Large intestine (tissue), 3 donors: ENCODE results near the gene C4B. TPM values are rescaled to one million over a fixed set of nuclear protein-coding genes. Genes with fewer than 3 reads are reported as not detected.
"Not testable (repeated sequence)": the region's sequence is repeated elsewhere in the genome, so short reads cannot be mapped to it uniquely, and the experiment has no call there.

Experiments
- DNase-seq, 2 donors: peaks; one replicate each; pipeline versions ENCODE4 v3.0.0 to v3.0.0-alpha.2; 2013
- H3K27ac ChIP-seq: one replicate; pipeline ENCODE4 v1.5.1; 2013; ENCODE audit warnings: low read length
- H3K27me3 ChIP-seq: 2 replicates; pipeline ENCODE4 v1.6.1; 2013; ENCODE audit warnings: low read length; ENCODE audit not compliant: control insufficient read depth, insufficient read depth
- H3K36me3 ChIP-seq: 2 replicates; pipeline ENCODE4 v1.6.1; 2013; ENCODE audit warnings: low read length; ENCODE audit not compliant: control insufficient read depth, insufficient read depth
- H3K4me1 ChIP-seq: one replicate; pipeline ENCODE4 v1.6.1; 2013; ENCODE audit warnings: low read length; ENCODE audit not compliant: control insufficient read depth, insufficient read depth
- H3K4me3 ChIP-seq: one replicate; pipeline ENCODE4 v1.5.1; 2013; ENCODE audit warnings: low read length
- H3K9me3 ChIP-seq: one replicate; pipeline ENCODE4 v1.6.1; 2013; ENCODE audit warnings: mild to moderate bottlenecking, low read depth, low read length, moderate library complexity; ENCODE audit not compliant: control insufficient read depth
- WGBS: methylation state at CpG from one replicate; pipeline ENCODE4 v1.1.5; 2013; ENCODE audit warnings: low lambda C conversion rate; ENCODE audit not compliant: insufficient coverage; 5-methylcytosine and 5-hydroxymethylcytosine counted together
- polyA plus RNA-seq: library from polyadenylated mRNA; unstranded; fragments of 120-200 nt; gene quantifications from one replicate; pipeline ENCODE4 v1.2.1, GENCODE V29; 2013

C4B gene
- polyA plus RNA-seq, 1 donor = 91.2 TPM

DNA sequence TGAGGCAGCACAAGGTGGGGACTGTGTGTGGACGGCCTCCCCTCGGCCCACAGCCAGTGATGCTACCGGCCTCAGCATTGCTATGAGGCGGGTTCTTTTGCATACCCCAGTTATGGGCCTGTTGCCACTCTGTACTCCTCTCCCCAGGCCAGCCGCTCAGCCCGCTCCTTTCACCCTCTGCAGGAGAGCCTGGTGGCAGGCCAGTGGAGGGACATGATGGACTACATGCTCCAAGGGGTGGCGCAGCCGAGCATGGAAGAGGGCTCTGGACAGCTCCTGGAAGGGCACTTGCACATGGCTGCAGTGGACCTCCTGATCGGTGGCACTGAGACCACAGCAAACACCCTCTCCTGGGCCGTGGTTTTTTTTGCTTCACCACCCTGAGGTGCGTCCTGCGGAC, 7.5 kb upstream of the C4B start:
- H3K9me3 ChIP-seq, H3K36me3 ChIP-seq, H3K27ac ChIP-seq, H3K4me1 ChIP-seq, H3K27me3 ChIP-seq, H3K4me3 ChIP-seq, DNase-seq: not testable (repeated sequence)
- no CpG with 5 or more reads among the region's 12 CpGs for WGBS

GRCh38 chr6:32008037-32008436, 6.6 kb upstream of the C4B start:
- H3K9me3 ChIP-seq, H3K27ac ChIP-seq, H3K4me1 ChIP-seq, DNase-seq, H3K4me3 ChIP-seq, H3K36me3 ChIP-seq, H3K27me3 ChIP-seq: not testable (repeated sequence)
- no CpG with 5 or more reads among the region's 24 CpGs for WGBS

GRCh38 chr6:32008616-32009015, 6.0 kb upstream of the C4B start:
- not testable (repeated sequence) for H3K9me3 ChIP-seq, H3K4me3 ChIP-seq, H3K36me3 ChIP-seq, H3K27ac ChIP-seq, H3K4me1 ChIP-seq, H3K27me3 ChIP-seq, DNase-seq
- no CpG with 5 or more reads among the region's 12 CpGs for WGBS

DNA sequence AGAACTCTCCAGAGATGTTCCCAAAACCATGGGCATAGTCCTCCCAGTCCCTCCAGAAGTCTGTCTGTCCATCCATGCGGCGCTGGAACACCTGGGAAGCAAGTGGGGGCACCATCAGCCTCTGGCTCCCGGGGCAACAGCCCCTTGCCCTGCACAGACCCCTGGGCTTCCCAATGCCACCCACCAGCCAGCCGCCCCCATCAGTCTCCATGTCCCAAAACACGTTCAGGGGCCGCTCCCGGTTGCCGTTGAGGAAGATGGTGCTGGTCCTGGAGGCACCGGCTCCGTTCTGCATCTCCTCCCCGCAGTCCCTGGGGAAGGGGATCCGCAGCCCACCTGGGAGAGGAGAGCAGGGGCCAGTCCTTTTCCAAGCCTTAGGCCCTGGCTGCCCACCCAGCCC, 5.1 kb upstream of the C4B start:
- not testable (repeated sequence) for H3K4me1 ChIP-seq, H3K9me3 ChIP-seq, H3K36me3 ChIP-seq, DNase-seq, H3K4me3 ChIP-seq, H3K27ac ChIP-seq, H3K27me3 ChIP-seq
- no CpG with 5 or more reads among the region's 12 CpGs for WGBS

- not testable (repeated sequence) for H3K9me3 ChIP-seq, H3K27me3 ChIP-seq, H3K4me1 ChIP-seq, DNase-seq, H3K36me3 ChIP-seq, H3K27ac ChIP-seq, H3K4me3 ChIP-seq
- WGBS = no CpG with 5 or more reads among the region's 27 CpGs
Observed at GRCh38 chr6:32010856-32011530, 3.6 kb upstream of the C4B start.

- not testable (repeated sequence) for H3K27me3 ChIP-seq, H3K4me3 ChIP-seq, H3K9me3 ChIP-seq, H3K36me3 ChIP-seq, H3K27ac ChIP-seq, DNase-seq, H3K4me1 ChIP-seq
- WGBS = no CpG with 5 or more reads among the region's 17 CpGs
Observed at GRCh38 chr6:32012941-32013617, 1.5 kb upstream of the C4B start.

DNA sequence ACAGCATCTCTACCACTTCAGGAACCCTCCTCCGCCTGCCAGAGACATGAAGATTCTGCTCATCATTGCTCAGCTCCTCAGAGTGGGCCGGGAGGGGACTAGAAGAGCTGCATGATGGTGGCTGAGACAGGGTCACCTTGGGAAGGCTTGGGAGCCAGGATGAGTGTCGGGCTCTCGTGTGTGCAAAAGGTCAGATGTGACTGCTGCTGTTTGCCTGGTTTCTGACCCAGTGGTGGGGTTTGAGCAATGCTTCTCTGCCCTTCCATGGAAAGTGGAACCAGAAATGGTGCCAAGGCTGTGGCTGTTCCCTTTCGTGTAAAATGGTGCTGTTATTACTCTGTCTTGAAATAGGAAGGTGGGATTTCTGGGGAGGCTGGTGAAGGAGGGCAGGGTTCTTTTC, 857 bp upstream of the C4B start:
- no CpG with 5 or more reads among the region's 5 CpGs for WGBS

DNA sequence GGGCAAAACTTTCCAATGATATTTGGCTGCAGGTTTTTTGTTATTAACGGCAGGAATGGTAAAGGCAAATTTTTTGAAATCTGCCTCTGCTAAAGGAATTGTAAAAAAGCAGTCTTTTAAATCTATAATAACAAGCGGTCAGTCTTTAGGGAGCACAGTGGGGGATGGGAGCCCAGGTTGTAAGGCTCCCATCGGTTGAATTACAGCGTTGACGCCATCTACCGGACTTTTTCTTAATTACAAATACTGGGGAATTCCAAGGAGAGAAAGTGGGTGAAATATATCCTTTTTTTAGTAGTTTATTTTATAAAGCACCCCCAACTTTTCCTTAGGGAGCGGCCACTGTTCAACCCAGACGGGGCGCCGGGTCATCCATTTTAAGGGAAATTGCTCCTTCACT, 7.5 kb downstream of the C4B start:
- H3K27me3 ChIP-seq, H3K9me3 ChIP-seq, DNase-seq, H3K27ac ChIP-seq, H3K36me3 ChIP-seq, H3K4me1 ChIP-seq, H3K4me3 ChIP-seq: not testable (repeated sequence)
- WGBS = no CpG with 5 or more reads among the region's 10 CpGs

More for the DNA sequence above, 857 bp upstream of the C4B start:
- not testable (repeated sequence) for H3K27me3 ChIP-seq, DNase-seq, H3K9me3 ChIP-seq, H3K27ac ChIP-seq, H3K4me1 ChIP-seq, H3K4me3 ChIP-seq, H3K36me3 ChIP-seq

GRCh38 chr6:32028631-32029030, 14.0 kb downstream of the C4B start:
- H3K27ac ChIP-seq, H3K4me1 ChIP-seq, H3K4me3 ChIP-seq, H3K36me3 ChIP-seq, H3K27me3 ChIP-seq, H3K9me3 ChIP-seq, DNase-seq: not testable (repeated sequence)
- no CpG with 5 or more reads among the region's 10 CpGs for WGBS

DNA sequence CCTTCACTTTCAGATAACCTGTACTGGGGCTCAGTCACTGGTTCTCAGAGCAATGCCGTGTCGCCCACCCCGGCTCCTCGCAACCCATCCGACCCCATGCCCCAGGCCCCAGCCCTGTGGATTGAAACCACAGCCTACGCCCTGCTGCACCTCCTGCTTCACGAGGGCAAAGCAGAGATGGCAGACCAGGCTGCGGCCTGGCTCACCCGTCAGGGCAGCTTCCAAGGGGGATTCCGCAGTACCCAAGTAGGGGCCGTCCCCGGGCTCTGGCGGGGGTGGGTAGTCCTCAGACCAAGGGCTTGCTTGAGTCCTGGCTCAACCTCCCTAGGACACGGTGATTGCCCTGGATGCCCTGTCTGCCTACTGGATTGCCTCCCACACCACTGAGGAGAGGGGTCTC, 15.0 kb downstream of the C4B start:
- not testable (repeated sequence) for H3K4me1 ChIP-seq, H3K27me3 ChIP-seq, H3K4me3 ChIP-seq, DNase-seq, H3K36me3 ChIP-seq, H3K27ac ChIP-seq, H3K9me3 ChIP-seq
- WGBS = no CpG with 5 or more reads among the region's 14 CpGs
